HCT116 (cell line): Measurements from ENCODE around the gene CUEDC1. TPM values are rescaled to one million over a fixed set of nuclear protein-coding genes. Genes with fewer than 3 reads are reported as not detected.

Source experiments
- ATAC-seq: fragments of 200-7000 bp; cut with Tn5 transposase; 2 replicates; pipeline ENCODE4 v1.9.1; 2020; ENCODE audit warnings: mild to moderate bottlenecking, moderate library complexity
- BruUV-seq: library from RNA; stranded (reverse); fragments of 400-500 nt; replicated peaks from 2 replicates; lab custom pipeline; 2021; lab: Mats Ljungman, UMichigan
- CTCF ChIA-PET: fragments of 300-600 bp; sonication (Branson Sonifier 250); formaldehyde crosslinking; loops from one replicate; lab custom pipeline; 2021; ENCODE audit warnings: antibody characterized with exemption; lab: Charles Lee
- POLR2A ChIA-PET: fragments of 300-600, 350-600 bp; sonication (Branson Sonifier 250); formaldehyde crosslinking; loops from one replicate; lab custom pipeline; 2021; ENCODE audit warnings: antibody characterized with exemption; lab: Charles Lee
- RAD21 ChIA-PET, 2 experiments: fragments of 300-600 bp; sonication (Branson Sonifier 250); formaldehyde crosslinking; loops; one replicate each; lab custom pipeline; 2023; ENCODE audit warnings: low total read pairs in 2 of 2; ENCODE audit not compliant: uncharacterized antibody in 2 of 2, unreplicated experiment in 2 of 2, low non-redundant PET in 1 of 2; lab: Charles Lee
- DNase-seq: peaks from one replicate; pipeline ENCODE4 v3.0.0-alpha.2; 2010; ENCODE audit warnings: low read depth, low spot score
- H2AFZ ChIP-seq: fragments of 200-600 bp; shearing (Covaris generic), sonication (generic); 2 replicates; pipeline ENCODE4 v1.6.1; 2017; ENCODE audit warnings: low read depth, mixed run types, mixed read lengths, antibody characterized with exemption, low read length; ENCODE audit not compliant: poor library complexity, severe bottlenecking
- H3K27ac ChIP-seq: 2 replicates; pipeline ENCODE4 v1.5.1; 2012; ENCODE audit warnings: low read depth, low read length
- H3K27me3 ChIP-seq: fragments of 200-600 bp; sonication (generic); 2 replicates; pipeline ENCODE4 v1.6.1; 2016; ENCODE audit warnings: mixed run types, low read length, mixed read lengths; ENCODE audit not compliant: insufficient read depth
- H3K36me3 ChIP-seq, 2 experiments: fragments of 200-500 bp in 1 of 2; fragments of 200-600 bp in 1 of 2; sonication (Bioruptor generic) in 1 of 2; sonication (generic) in 1 of 2; 2 replicates each; pipeline versions ENCODE4 v1.5.1 to v1.6.1; 2014 to 2016; ENCODE audit warnings: low read length in 2 of 2, inconsistent platforms in 1 of 2, mixed read lengths in 1 of 2, mixed run types in 1 of 2; ENCODE audit not compliant: insufficient read depth in 2 of 2, control insufficient read depth in 1 of 2
- H3K4me1 ChIP-seq, 2 experiments: fragments of 200-600 bp in 1 of 2; sonication (generic) in 1 of 2; 2 replicates each; pipeline versions ENCODE4 v1.5.1 to v1.6.1; 2012 to 2017; ENCODE audit warnings: low read length in 2 of 2, inconsistent platforms in 1 of 2, mild to moderate bottlenecking in 1 of 2, mixed read lengths in 1 of 2, mixed run types in 1 of 2, moderate library complexity in 1 of 2; ENCODE audit not compliant: insufficient read depth in 2 of 2, control insufficient read depth in 1 of 2
- H3K4me2 ChIP-seq: fragments of 200-600 bp; sonication (generic); 2 replicates; pipeline ENCODE4 v1.6.1; 2017; ENCODE audit warnings: mixed run types, low read length, mixed read lengths
- H3K4me3 ChIP-seq, 2 experiments: fragments of 200-600 bp in 1 of 2; sonication (generic) in 1 of 2; replicated peaks in 1 of 2; 2 replicates each; pipeline ENCODE4 v1.5.1; 2011 to 2016; ENCODE audit warnings: low read length in 2 of 2, control low read depth in 1 of 2, low read depth in 1 of 2, mild to moderate bottlenecking in 1 of 2, mixed read lengths in 1 of 2, mixed run types in 1 of 2
- H3K79me2 ChIP-seq: fragments of 200-600 bp; sonication (generic); 2 replicates; pipeline ENCODE4 v1.6.1; 2017; ENCODE audit warnings: mild to moderate bottlenecking, mixed run types, low read length, moderate library complexity, mixed read lengths; ENCODE audit not compliant: insufficient read depth
- H3K9ac ChIP-seq: fragments of 200-600 bp; sonication (generic); 2 replicates; pipeline ENCODE4 v1.6.1; 2016; ENCODE audit warnings: low read length, mixed read lengths
- H3K9me2 ChIP-seq: fragments of 200-600 bp; sonication (generic), shearing (Covaris generic); 2 replicates; pipeline ENCODE4 v1.6.1; 2017; ENCODE audit warnings: mixed run types, mild to moderate bottlenecking, moderate library complexity; ENCODE audit not compliant: insufficient read depth
- H3K9me3 ChIP-seq, 2 experiments: fragments of 200-500 bp in 1 of 2; fragments of 200-600 bp in 1 of 2; sonication (Bioruptor generic) in 1 of 2; sonication (generic) in 1 of 2; 2 replicates each; pipeline ENCODE4 v1.6.1; 2014 to 2017; ENCODE audit warnings: low read length in 2 of 2, mixed read lengths in 2 of 2, inconsistent platforms in 1 of 2, low read depth in 1 of 2, mild to moderate bottlenecking in 1 of 2, mixed run types in 1 of 2, moderate library complexity in 1 of 2; ENCODE audit not compliant: control insufficient read depth in 1 of 2, insufficient read depth in 1 of 2
- H4K20me1 ChIP-seq: fragments of 200-600 bp; sonication (generic), shearing (Covaris generic); 2 replicates; pipeline ENCODE4 v1.6.1; 2017; ENCODE audit warnings: mixed run types, mild to moderate bottlenecking, moderate library complexity; ENCODE audit not compliant: insufficient read depth
- CBX3 ChIP-seq: IDR thresholded peaks from 2 replicates; pipeline ENCODE4 v1.6.1; 2012; ENCODE audit warnings: low read depth
- CEBPB ChIP-seq: IDR thresholded peaks from 2 replicates; pipeline ENCODE4 v1.6.1; 2012; ENCODE audit warnings: low read depth
- EGR1 ChIP-seq: IDR thresholded peaks from 2 replicates; pipeline ENCODE4 v1.6.1; 2012; ENCODE audit warnings: low read depth
- EZH2 ChIP-seq: fragments of 200-600 bp; sonication (generic); IDR thresholded peaks from 2 replicates; pipeline ENCODE4 v1.6.1; 2017; ENCODE audit warnings: antibody characterized with exemption, mixed run types
- EZH2phosphoT487 ChIP-seq: fragments of 200-600 bp; IDR thresholded peaks from 2 replicates; pipeline ENCODE4 v1.6.1; 2018; ENCODE audit warnings: antibody characterized with exemption, borderline replicate concordance
- FOSL1 ChIP-seq: IDR thresholded peaks from 2 replicates; pipeline ENCODE4 v1.6.1; 2012; ENCODE audit warnings: low read depth
- JUND ChIP-seq: IDR thresholded peaks from 2 replicates; pipeline ENCODE4 v1.6.1; 2012
- RAD21 ChIP-seq: IDR thresholded peaks from 2 replicates; pipeline ENCODE4 v1.6.1; 2012; ENCODE audit warnings: low read depth, mild to moderate bottlenecking
- SP1 ChIP-seq: IDR thresholded peaks from 2 replicates; pipeline ENCODE4 v1.6.1; 2012; ENCODE audit warnings: low read depth
- TCF7L2 ChIP-seq: IDR thresholded peaks from 2 replicates; pipeline ENCODE4 v1.7.0; 2011; ENCODE audit warnings: borderline replicate concordance, inconsistent platforms; ENCODE audit not compliant: insufficient read depth, insufficient read length; ENCODE audit errors: extremely low read depth
- ZFX ChIP-seq: fragments of 450-650 bp; IDR thresholded peaks from 2 replicates; pipeline ENCODE4 v1.6.1; 2017
- ZNF274 ChIP-seq: fragments of 200-500 bp; sonication (Bioruptor generic); IDR thresholded peaks from 2 replicates; pipeline ENCODE4 v1.6.1; 2014; ENCODE audit warnings: mild to moderate bottlenecking, low read depth, low read length, inconsistent platforms
- intact Hi-C: fragments of 100-400 bp; cut with micrococcal nuclease; formaldehyde crosslinking; loops from 2 replicates; pipeline ENCODE4 v1.10.0; 2022
- total RNA-seq: library from RNA; stranded (reverse); gene quantifications from one replicate; pipeline ENCODE4 v1.2.1, GENCODE V29; 2021; ENCODE audit not compliant: unreplicated experiment
- TF ChIP-seq, protein P1 (sequence below): IDR thresholded peaks from 2 replicates; pipeline ENCODE4 v1.6.1; 2012
- TF ChIP-seq, protein P2 (sequence below): IDR thresholded peaks from 2 replicates; pipeline ENCODE4 v1.6.1; 2012
- TF ChIP-seq, protein P3 (sequence below), 3 experiments: fragments of 200-600 bp in 1 of 3; sonication (generic) in 1 of 3; IDR thresholded peaks in 2 of 3; conservative IDR thresholded peaks in 1 of 3; 2 replicates each; pipeline ENCODE4 v1.5.1; 2012 to 2017; ENCODE audit warnings: low read depth in 2 of 3, low read length in 2 of 3, antibody characterized with exemption in 1 of 3, borderline replicate concordance in 1 of 3, control low read depth in 1 of 3, mild to moderate bottlenecking in 1 of 3, mixed read lengths in 1 of 3, mixed run types in 1 of 3, moderate library complexity in 1 of 3; ENCODE audit not compliant: insufficient read depth in 1 of 3

The CUEDC1 gene
- total RNA-seq, 1 experiment from 2014 or later: 60.2 TPM

DNA sequence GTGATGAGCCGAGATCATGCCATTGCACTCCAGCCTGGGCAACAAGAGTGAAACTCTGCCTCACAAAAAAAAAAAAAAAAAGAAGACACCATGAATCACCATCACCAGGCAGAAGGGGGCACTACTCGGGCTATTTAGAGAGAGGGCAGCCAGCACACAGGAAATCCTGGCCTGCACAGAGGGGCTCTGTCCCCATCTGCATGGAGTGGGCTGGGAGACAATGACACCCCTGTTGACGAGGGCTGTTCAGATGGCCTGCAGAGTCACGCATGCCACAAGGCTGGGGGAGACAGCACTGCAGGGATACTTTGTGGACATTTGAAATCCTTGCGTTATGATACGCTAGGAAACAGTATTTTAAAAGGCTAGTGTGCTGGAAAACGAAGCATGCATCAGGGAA lies 48.3 kb downstream of the CUEDC1 start:
- H3K9me2 ChIP-seq: no peaks in the 10 kb centered on the region
- H3K4me1 ChIP-seq: peaks cover 62 to 91% of the 10 kb centered on the region in 2 experiments
- H3K9ac ChIP-seq: peak overlapping the region; percentile 8; the same call in 1 of the 2 replicates
- no peaks in the 10 kb centered on the region for H4K20me1 ChIP-seq
- H3K36me3 ChIP-seq: peaks cover 0 to 4% of the 10 kb centered on the region in 2 experiments; a peak in 1 of 4 replicates
- peaks cover 53% of the 10 kb centered on the region for H3K79me2 ChIP-seq
- H3K4me2 ChIP-seq: peak overlapping the region; percentile 29; the same call in 1 of the 2 replicates
- ATAC-seq (peak; percentile 35), DNase-seq (no peak)
- ChIA-PET RAD21 (no interaction called here), CTCF (no interaction called here), POLR2A (no interaction called here)
- H3K4me3 ChIP-seq: no peak overlapping the region
- H3K9me3 ChIP-seq: no peaks in the 10 kb centered on the region
- no peaks in the 10 kb centered on the region for H3K27me3 ChIP-seq
- peak overlapping the region; percentile 35; the same call in 1 of the 2 replicates for H3K27ac ChIP-seq
- no TSS peak for BruUV-seq
- intact Hi-C loops: no loop called here
- TF ChIP-seq ZFX (no peak), JUND (no peak), CBX3 (no peak), CEBPB (no peak), TCF7L2 (no peak), SP1 (no peak), EGR1 (no peak), EZH2phosphoT487 (no peak), ZNF274 (no peak), FOSL1 (no peak), RAD21 (peak; percentile 64), EZH2 (no peak)
- TF ChIP-seq, protein P1, sequence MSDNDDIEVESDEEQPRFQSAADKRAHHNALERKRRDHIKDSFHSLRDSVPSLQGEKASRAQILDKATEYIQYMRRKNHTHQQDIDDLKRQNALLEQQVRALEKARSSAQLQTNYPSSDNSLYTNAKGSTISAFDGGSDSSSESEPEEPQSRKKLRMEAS: no peak
- TF ChIP-seq, protein P2, sequence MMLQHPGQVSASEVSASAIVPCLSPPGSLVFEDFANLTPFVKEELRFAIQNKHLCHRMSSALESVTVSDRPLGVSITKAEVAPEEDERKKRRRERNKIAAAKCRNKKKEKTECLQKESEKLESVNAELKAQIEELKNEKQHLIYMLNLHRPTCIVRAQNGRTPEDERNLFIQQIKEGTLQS: no peak
- TF ChIP-seq, protein P3, sequence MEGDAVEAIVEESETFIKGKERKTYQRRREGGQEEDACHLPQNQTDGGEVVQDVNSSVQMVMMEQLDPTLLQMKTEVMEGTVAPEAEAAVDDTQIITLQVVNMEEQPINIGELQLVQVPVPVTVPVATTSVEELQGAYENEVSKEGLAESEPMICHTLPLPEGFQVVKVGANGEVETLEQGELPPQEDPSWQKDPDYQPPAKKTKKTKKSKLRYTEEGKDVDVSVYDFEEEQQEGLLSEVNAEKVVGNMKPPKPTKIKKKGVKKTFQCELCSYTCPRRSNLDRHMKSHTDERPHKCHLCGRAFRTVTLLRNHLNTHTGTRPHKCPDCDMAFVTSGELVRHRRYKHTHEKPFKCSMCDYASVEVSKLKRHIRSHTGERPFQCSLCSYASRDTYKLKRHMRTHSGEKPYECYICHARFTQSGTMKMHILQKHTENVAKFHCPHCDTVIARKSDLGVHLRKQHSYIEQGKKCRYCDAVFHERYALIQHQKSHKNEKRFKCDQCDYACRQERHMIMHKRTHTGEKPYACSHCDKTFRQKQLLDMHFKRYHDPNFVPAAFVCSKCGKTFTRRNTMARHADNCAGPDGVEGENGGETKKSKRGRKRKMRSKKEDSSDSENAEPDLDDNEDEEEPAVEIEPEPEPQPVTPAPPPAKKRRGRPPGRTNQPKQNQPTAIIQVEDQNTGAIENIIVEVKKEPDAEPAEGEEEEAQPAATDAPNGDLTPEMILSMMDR (IDR thresholded peaks at IDR 0.05 in 2 of 3, conservative IDR thresholded peaks at IDR 0.05 in 1 of 3; ENCODE audit: borderline replicate concordance in 1 of 3, insufficient read depth in 1 of 3, low read depth in 2 of 3, low read length in 2 of 3): peak in 2 of 3 experiments; percentile 23 to 41; a peak in 4 of 6 replicates
- H2AFZ ChIP-seq: no peak overlapping the region
